Left hindlimb (tissue), 1 donor: ENCODE measurements around the gene IPO5.
A peak's percentile ranks its signal among the peaks of the same experiment; 100 is the strongest.
"Not testable (repeated sequence)": the region's sequence is repeated elsewhere in the genome, so short reads cannot be mapped to it uniquely, and the experiment has no call there.

Experiments used
- DNase-seq: peaks from one replicate; pipeline ENCODE4 v3.0.0-alpha.2; 2018

The IPO5 gene

GRCh38 chr13:97951376-97951775 is 2.1 kb upstream of the IPO5 start:
- DNase-seq, result no peak

DNA sequence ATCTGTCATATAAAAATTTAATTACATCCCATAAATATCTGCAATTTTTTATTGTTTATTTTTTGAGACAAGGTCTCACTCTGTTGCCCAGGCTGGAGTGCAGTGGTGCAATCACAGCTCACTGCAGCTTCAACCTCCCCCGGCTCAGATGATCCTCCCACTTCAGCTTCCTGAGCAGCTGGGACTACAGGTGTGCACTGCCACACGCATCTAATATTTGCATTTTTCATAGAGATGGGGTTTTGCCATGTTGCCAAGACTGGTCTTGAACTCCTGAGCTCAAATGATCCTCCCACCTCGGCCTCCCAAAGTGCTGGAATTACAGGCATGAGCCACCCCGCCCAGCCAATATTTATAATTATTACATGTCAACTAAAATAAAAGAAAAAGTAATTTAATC is 644 bp upstream of the IPO5 start:
- not testable (repeated sequence) for DNase-seq

- no peak for DNase-seq
Measured at GRCh38 chr13:97961340-97961739, 7.9 kb downstream of the IPO5 start.

GRCh38 chr13:97962887-97963286 is 9.4 kb downstream of the IPO5 start:
- DNase-seq, result no peak

- no peak for DNase-seq
Measured at GRCh38 chr13:97967226-97967625, 13.8 kb downstream of the IPO5 start.

DNA sequence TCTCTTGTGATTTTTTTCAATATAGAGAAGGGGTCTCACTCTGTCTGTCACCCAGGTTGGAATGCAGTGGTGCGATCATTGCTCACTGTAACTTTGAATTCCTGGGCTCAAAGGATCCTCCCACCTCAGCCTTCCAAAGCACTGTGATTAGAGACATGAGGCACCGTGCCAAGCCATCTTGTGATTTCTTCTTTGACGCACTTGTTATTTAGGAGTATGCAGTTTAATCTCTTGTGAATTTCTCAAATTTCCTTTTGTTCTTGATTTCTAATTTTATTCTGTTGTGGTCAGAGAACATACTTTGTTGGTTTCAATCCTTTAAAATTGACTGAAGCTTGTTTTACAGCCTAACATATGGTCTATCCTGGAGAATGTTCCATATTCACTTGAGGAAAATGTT is 14.5 kb downstream of the IPO5 start:
- DNase-seq, result no peak

- no peak for DNase-seq
Measured at GRCh38 chr13:97971519-97971918, 18.0 kb downstream of the IPO5 start.

GRCh38 chr13:97974773-97975172 is 21.3 kb downstream of the IPO5 start:
- DNase-seq, result no peak

- no peak for DNase-seq
Measured at GRCh38 chr13:97975280-97975847, 21.9 kb downstream of the IPO5 start.

GRCh38 chr13:97975848-97976609 is 22.6 kb downstream of the IPO5 start:
- DNase-seq, result peak; percentile 89

DNA sequence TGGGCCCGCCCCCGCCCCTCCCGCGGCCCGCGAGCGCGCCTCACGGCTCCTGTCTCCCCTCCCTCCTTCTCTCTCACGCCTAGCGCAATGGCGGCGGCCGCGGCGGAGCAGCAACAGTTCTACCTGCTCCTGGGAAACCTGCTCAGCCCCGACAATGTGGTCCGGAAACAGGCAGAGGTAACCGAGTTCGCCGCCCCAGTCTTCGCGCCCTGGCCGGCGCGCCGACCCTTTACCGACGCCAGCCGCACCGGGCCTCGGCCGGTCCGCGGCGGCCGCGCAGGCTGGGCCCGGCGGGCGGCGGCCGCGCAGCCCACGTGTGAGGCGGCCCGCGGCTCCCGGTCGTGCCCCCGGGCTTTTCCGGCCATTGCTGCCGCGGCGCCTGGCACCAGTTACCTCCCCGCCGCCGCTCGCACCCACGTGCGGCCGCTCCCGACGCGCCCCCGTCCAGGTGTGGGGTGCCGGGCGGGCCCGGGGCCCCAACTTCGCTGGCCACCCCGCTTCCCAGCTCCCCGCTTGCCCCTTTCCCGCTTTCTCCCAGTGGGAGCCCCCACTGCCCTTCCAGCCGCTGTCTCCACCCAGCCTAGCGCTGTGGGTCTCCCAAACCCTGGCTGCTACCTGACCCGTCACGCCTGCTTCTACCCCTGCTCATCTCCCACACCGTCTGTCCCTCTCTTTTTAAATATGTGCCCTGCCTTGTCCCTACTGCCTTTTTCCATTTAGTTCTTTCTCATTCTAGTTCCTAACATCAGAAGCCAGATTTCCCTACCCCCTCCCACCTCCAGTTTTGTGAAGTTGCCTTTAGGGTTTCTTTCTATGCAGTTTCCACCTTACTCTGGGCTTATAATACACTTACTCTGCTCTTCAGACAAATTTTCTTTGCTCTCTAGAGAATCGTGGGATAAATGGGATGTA is 23.4 kb downstream of the IPO5 start:
- DNase-seq, result peak; percentile 52

GRCh38 chr13:97977982-97978381 is 24.5 kb downstream of the IPO5 start:
- DNase-seq, result no peak

DNA sequence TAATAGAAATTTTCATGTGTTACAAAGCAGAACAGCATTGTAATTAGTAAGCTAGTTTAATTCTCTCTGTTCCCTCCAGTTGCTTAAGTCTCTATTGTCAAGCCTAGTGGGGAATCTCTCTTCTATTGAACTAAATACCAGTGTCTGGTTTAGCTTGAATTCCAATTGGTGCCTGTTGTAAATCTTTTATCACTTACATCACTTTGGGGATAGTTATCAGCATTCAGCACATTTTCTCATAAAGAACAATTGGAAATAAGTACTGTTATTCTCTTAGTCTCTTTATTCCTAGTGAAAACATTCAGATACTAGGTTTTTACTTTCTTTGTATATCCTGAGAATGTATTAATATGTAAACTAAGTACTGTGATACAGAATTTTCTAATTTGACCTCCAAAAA is 25.2 kb downstream of the IPO5 start:
- DNase-seq, result no peak

DNA sequence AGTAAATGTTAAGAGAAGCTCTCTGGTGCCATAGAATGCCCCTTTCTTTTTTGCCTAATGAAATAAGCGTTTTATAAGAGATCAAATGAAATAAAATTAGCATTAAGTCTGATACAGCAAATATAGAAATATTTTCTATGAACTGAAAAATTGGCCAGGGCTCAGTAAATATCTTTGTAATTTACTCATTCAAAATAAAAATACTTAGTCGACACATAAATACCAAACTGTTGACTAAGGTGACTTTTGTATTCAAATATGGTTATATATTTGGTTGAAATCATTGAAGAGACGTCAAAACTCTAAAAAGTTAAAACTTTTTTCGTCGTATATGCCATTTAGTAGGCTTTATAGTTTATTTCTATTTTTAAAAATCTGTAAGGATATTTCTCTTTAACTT is 25.6 kb downstream of the IPO5 start:
- no peak for DNase-seq

DNA sequence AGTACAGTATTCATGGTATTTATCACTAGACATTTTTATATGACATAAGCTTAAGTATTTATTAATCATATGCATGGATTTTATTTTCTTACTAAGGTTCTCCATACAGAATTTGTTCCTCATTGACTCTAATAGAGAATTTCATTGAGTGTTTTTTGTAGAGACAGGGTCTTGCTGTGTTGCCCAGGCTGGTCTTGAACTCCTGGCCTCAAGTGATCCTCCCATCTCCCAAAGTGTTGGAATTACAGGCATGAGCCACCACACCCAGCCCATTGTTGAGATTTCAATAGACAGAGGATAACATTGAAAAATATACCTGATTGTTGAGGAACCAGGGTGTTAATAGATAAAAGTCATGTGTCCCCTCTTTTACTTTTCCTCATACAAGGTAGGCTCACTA is 26.1 kb downstream of the IPO5 start:
- no peak for DNase-seq

DNA sequence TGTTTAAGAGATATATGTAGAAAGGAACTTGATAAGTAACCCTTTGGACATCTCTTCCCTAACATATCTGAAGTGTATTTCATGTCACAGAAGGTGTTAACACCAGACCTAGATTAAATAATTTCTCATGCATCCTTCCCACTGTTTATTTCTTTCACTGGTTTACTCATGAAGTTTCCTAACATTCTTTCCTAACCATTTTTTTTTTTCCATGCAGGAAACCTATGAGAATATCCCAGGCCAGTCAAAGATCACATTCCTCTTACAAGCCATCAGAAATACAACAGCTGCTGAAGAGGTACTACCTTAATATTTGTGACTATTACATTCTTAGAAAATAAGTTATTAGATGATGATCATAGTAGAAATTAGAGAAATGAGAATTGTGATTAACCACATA is 28.8 kb downstream of the IPO5 start:
- no peak for DNase-seq

GRCh38 chr13:97986835-97987234 is 33.4 kb downstream of the IPO5 start:
- no peak for DNase-seq

DNA sequence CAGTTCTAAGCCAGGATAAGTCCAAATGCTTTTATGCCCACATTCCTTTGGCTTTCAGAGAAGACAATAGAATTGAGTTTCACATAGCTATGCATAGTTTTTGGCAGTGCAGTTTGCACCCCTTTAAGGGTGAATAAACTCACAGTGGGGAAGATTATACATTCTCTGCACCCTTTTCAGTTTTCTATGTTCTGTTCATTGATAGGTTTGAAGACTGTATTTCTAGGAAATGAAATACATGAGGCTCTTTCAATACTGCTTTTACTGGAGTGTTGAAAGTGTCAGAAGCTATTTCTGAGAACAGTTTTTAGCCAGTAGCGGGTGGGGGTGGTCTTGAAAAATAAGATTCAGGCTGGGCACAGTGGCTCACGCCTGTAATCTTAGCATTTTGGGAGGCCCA is 46.2 kb downstream of the IPO5 start:
- no peak for DNase-seq

- no peak for DNase-seq
Measured at GRCh38 chr13:98004107-98004506, 50.6 kb downstream of the IPO5 start.

DNA sequence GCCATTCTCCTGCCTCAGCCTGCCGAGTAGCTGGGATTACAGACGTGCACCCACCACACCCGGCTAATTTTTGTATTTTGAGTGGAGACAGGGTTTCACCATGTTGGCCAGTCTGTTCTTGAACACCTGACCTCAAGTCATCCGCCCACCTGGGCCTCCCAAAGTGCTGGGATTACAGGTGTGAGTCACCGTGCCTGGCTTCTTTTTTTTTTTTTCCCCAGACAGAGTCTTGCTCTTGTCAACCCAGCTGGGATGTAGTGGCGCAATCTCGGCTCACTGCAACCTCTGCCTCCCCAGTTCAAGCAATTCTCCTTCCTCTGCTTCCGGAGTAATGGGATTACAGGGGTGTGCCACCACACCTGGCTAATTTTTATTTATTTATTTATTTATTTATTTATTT is 51.5 kb downstream of the IPO5 start:
- DNase-seq, result not testable (repeated sequence)

- DNase-seq, result no peak
Measured at GRCh38 chr13:98007001-98007400, 53.5 kb downstream of the IPO5 start.

DNA sequence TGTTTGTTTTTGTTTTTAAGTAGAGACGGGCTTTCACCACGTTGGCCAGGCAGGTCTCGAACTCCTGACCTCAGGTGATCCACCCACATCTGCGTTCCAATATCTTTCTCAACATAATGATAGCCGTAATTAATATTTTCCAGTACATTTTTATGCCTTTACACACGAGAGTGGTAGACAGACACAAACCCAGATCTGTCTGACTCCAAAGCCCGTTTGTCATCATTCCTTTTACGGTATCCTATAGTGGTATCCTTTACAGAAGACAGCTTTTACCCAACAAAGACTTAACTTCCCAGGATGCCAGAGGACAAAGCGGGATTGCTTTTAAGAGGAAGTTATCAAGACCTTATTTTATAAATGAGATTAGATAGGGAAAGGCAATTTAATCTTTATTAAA is 59.8 kb downstream of the IPO5 start:
- no peak for DNase-seq

- no peak for DNase-seq
Measured at GRCh38 chr13:98014766-98015165, 61.3 kb downstream of the IPO5 start.

- DNase-seq, result no peak
Measured at GRCh38 chr13:98018293-98018692, 64.8 kb downstream of the IPO5 start.
